Stomach (tissue), 9 donors: ENCODE results near the gene DEFB112. TPM values are rescaled to one million over a fixed set of nuclear protein-coding genes. Genes with fewer than 3 reads are reported as not detected.

Source experiments
- DNase-seq, 2 donors: peaks; one replicate each; pipeline versions ENCODE4 v3.0.0 to v3.0.0-alpha.2; 2013 to 2019
- H3K27ac ChIP-seq, 5 donors: fragments of 200-600 bp in 4 of 5; sonication (generic) in 4 of 5; one replicate each; pipeline ENCODE4 v1.5.1; 2013 to 2019; ENCODE audit warnings: mild to moderate bottlenecking in 1 of 5, moderate library complexity in 1 of 5
- H3K27me3 ChIP-seq, 3 donors: fragments of 200-600 bp; sonication (generic); one replicate each; pipeline ENCODE4 v1.5.1; 2017 to 2019; ENCODE audit warnings: mixed run types in 1 of 3
- H3K36me3 ChIP-seq, 4 donors: fragments of 200-600 bp; sonication (generic); 1 replicate in 3 of 4; 2 replicates in 1 of 4; pipeline ENCODE4 v1.5.1; 2016 to 2019
- H3K4me1 ChIP-seq, 4 donors: fragments of 200-600 bp; sonication (generic); one replicate each; pipeline ENCODE4 v1.5.1; 2016 to 2019
- H3K4me3 ChIP-seq, 4 donors: fragments of 200-600 bp; sonication (generic) in 3 of 4; one replicate each; pipeline ENCODE4 v1.5.1; 2016 to 2019; ENCODE audit warnings: mild to moderate bottlenecking in 1 of 4
- H3K9me3 ChIP-seq, 4 donors: fragments of 200-600 bp; sonication (generic); one replicate each; pipeline ENCODE4 v1.5.1; 2016 to 2019
- EP300 ChIP-seq: sonication (generic); formaldehyde crosslinking; IDR thresholded peaks from one replicate; pipeline ENCODE4 v1.6.1; 2017; ENCODE audit warnings: antibody characterized with exemption
- POLR2A ChIP-seq, 4 donors: fragments of 450-650 bp; IDR thresholded peaks; one replicate each; pipeline ENCODE4 v1.6.1; 2016; ENCODE audit warnings: antibody characterized with exemption in 4 of 4, control low read depth in 2 of 4, mild to moderate bottlenecking in 1 of 4, moderate library complexity in 1 of 4
- POLR2AphosphoS5 ChIP-seq, 3 donors: sonication (generic); formaldehyde crosslinking; IDR thresholded peaks; one replicate each; pipeline ENCODE4 v1.6.1; 2016; ENCODE audit warnings: antibody characterized with exemption in 3 of 3
- WGBS, 5 donors: extraction: QIAGEN DNeasy Blood & Tissue Kit in 3 of 5; methylation state at CpG; one replicate each; pipeline versions ENCODE4 v1.1.5 to v1.1.7; 2013 to 2018; 5-methylcytosine and 5-hydroxymethylcytosine counted together
- intact Hi-C: fragments of 100-400 bp; cut with DNase I; formaldehyde crosslinking; loops from one replicate; pipeline ENCODE4 v1.15.1; 2023; ENCODE audit warnings: low total_unique reads
- polyA plus RNA-seq, 3 donors: library from polyadenylated mRNA; stranded (reverse); fragments of 200-250 nt; gene quantifications; one replicate each; pipeline ENCODE4 v1.2.3, GENCODE V29; 2013
- total RNA-seq, 5 donors: library from RNA; depleted of rRNA; stranded (reverse); fragments of >200 nt; gene quantifications; one replicate each; pipeline versions ENCODE4 v1.1.0 to v1.2.3, GENCODE V29; 2014 to 2016
- TF ChIP-seq, protein P1 (sequence below), 7 experiments: fragments of 450-650 bp in 4 of 7; fragments of 200-600 bp in 3 of 7; sonication (generic) in 3 of 7; IDR thresholded peaks; one replicate each; pipeline ENCODE4 v1.5.1; 2016 to 2019; ENCODE audit warnings: antibody characterized with exemption in 7 of 7, control low read depth in 2 of 7, mild to moderate bottlenecking in 1 of 7
- donor health status: healthy with polysubstance abuse.
- donor health status: Bipolar disorder and iron deficiency.
- donor health status: healthy.

DEFB112 gene
- total and polyA plus RNA-seq, 8 donors: not detected

DNA sequence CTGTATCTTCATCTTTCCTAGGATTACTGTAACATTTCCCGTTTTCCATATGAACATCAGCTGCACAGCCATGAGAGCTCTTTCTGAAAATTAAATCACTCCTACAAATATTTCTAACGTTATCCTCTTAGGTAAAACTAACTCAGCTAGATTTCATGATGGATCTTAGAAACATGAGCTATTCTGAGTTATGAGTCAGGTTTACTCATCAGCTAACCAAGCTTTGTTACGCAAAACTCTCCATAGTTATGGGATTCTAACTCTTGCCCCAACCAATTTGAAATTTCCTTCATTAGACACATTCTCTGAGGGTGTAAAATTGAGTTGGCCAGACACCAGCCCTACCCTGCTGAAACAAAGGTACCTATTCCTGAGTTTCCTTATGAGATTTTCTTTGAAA lies 41.9 kb downstream of the DEFB112 start:
- H3K36me3 ChIP-seq: no peaks in the 10 kb centered on the region
- DNase-seq: no peak
- H3K27ac ChIP-seq: no peak overlapping the region
- TF ChIP-seq POLR2A (IDR thresholded peaks at IDR 0.05) (no peak), POLR2AphosphoS5 (IDR thresholded peaks at IDR 0.05) (no peak), EP300 (no peak)
- TF ChIP-seq, protein P1, sequence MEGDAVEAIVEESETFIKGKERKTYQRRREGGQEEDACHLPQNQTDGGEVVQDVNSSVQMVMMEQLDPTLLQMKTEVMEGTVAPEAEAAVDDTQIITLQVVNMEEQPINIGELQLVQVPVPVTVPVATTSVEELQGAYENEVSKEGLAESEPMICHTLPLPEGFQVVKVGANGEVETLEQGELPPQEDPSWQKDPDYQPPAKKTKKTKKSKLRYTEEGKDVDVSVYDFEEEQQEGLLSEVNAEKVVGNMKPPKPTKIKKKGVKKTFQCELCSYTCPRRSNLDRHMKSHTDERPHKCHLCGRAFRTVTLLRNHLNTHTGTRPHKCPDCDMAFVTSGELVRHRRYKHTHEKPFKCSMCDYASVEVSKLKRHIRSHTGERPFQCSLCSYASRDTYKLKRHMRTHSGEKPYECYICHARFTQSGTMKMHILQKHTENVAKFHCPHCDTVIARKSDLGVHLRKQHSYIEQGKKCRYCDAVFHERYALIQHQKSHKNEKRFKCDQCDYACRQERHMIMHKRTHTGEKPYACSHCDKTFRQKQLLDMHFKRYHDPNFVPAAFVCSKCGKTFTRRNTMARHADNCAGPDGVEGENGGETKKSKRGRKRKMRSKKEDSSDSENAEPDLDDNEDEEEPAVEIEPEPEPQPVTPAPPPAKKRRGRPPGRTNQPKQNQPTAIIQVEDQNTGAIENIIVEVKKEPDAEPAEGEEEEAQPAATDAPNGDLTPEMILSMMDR (IDR thresholded peaks at IDR 0.05): no peak
- no peaks in the 10 kb centered on the region for H3K4me1 ChIP-seq
- no peaks in the 10 kb centered on the region for H3K27me3 ChIP-seq
- H3K9me3 ChIP-seq: no peaks in the 10 kb centered on the region
- H3K4me3 ChIP-seq: no peak overlapping the region
- 71 to 83% (median 77%) methylated on average over 3 of the region's 3 CpGs for WGBS, 5 donors
- intact Hi-C loops: no loop called here

DNA sequence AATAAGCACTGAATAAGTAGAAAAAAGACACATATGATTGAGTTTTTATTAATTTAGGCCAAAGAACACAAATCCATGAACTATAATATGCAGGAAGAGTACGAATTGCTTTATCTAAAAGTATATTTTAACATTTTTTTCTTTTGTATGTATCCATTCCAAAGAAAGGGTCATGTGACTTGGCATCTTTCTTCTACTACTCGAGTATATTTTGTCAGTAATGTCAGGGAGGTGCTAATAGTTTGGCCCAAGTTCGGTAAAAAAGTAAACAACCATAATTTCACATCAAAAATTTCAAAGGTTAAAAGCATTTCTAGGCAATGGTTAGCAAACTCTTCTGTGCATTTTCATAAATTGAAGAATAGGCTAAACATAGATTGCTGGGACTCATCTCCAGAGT lies 46.6 kb downstream of the DEFB112 start:
- Histone ChIP-seq H3K4me3 (no peak overlapping the region), H3K27ac (no peak overlapping the region), H3K4me1 (no peaks in the 10 kb centered on the region), H3K9me3 (no peaks in the 10 kb centered on the region), H3K36me3 (no peaks in the 10 kb centered on the region), H3K27me3 (no peaks in the 10 kb centered on the region)
- TF ChIP-seq POLR2A (IDR thresholded peaks at IDR 0.05) (no peak), POLR2AphosphoS5 (IDR thresholded peaks at IDR 0.05) (no peak), EP300 (no peak)
- TF ChIP-seq, protein P1 (IDR thresholded peaks at IDR 0.05): no peak
- WGBS, 5 donors: 46 to 59% (median 52%) methylated on average over 3 of the region's 3 CpGs
- DNase-seq: no peak
- intact Hi-C loops: no loop called here

DNA sequence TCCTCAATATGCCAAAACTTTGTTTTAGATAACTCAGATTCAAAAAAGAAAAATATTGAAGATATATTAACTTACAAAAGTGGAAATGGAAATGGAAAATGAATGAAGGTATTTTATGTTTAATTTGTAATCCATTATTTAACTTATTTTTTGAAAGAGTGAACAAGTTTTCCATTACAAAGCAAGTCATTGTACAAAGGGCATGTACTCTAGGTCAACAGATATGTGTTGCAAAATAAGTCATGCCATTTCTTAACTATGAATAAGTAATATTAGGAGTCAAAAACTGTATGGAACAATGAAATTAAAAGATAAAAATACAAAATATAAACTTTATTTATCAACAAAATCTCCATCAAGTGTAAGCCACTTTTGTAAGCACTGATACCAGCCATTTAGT lies 54.5 kb downstream of the DEFB112 start:
- no peak for TF ChIP-seq EP300
- no peak for TF ChIP-seq POLR2A (IDR thresholded peaks at IDR 0.05)
- no peak for TF ChIP-seq POLR2AphosphoS5 (IDR thresholded peaks at IDR 0.05)
- TF ChIP-seq, protein P1 (IDR thresholded peaks at IDR 0.05): no peak
- intact Hi-C loops: no loop called here
- H3K4me1 ChIP-seq: no peaks in the 10 kb centered on the region
- H3K27me3 ChIP-seq: peaks cover 0 to 7% (median 1%) of the 10 kb centered on the region in 3 donors
- H3K27ac ChIP-seq: no peak overlapping the region
- H3K9me3 ChIP-seq: no peaks in the 10 kb centered on the region
- H3K4me3 ChIP-seq: no peak overlapping the region
- DNase-seq: no peak
- no peaks in the 10 kb centered on the region for H3K36me3 ChIP-seq

Other genes with a start within 250 kb of the DEFB112 start
- not detected for gene CRISP1, start 183.4 kb downstream of the DEFB112 start, total RNA-seq
- gene CRISP1, start 183.4 kb downstream of the DEFB112 start, polyA plus RNA-seq: not detected
- not detected for gene DEFB114, start 85.8 kb downstream of the DEFB112 start, total RNA-seq
- gene DEFB114, start 85.8 kb downstream of the DEFB112 start, polyA plus RNA-seq: not detected
- gene DEFB113, start 80.3 kb downstream of the DEFB112 start, total RNA-seq: not detected
- not detected for gene DEFB113, start 80.3 kb downstream of the DEFB112 start, polyA plus RNA-seq
- gene DEFB110, start 27.9 kb downstream of the DEFB112 start, total RNA-seq: not detected
- gene DEFB110, start 27.9 kb downstream of the DEFB112 start, polyA plus RNA-seq: not detected